HEK293T (cell line): Measurements from ENCODE around the gene MEIS1.

Source experiments
- ARNT ChIP-seq: fragments of 450-650 bp; IDR thresholded peaks from 2 replicates; pipeline ENCODE4 v1.6.1; 2017; ENCODE audit warnings: mild to moderate bottlenecking
- ELF4 ChIP-seq: fragments of 450-650 bp; IDR thresholded peaks from 2 replicates; pipeline ENCODE4 v1.6.1; 2017; ENCODE audit warnings: antibody characterized with exemption
- FOXM1 ChIP-seq: fragments of 450-650 bp; IDR thresholded peaks from 2 replicates; pipeline ENCODE4 v1.6.1; 2017; ENCODE audit warnings: mild to moderate bottlenecking, borderline replicate concordance
- HDGF ChIP-seq: fragments of 450-650 bp; IDR thresholded peaks from 2 replicates; pipeline ENCODE4 v1.6.1; 2017; ENCODE audit warnings: antibody characterized with exemption, borderline replicate concordance
- SP1 ChIP-seq: fragments of 450-650 bp; IDR thresholded peaks from 2 replicates; pipeline ENCODE4 v1.6.1; 2017
- TARDBP ChIP-seq: fragments of 450-650 bp; IDR thresholded peaks from 2 replicates; pipeline ENCODE4 v1.6.1; 2016

- TF ChIP-seq SP1 (no peak), TARDBP (no peak), ARNT (no peak), HDGF (no peak), ELF4 (no peak), FOXM1 (no peak)
These were observed 16.5 kb upstream of the MEIS1 start for GRCh38 chr2:66418381-66418780.
